SKM-1 (cell line): ENCODE measurements around the gene MSRB3.

Source experiments
- DNase-seq: peaks from one replicate; lab custom pipeline; 2025; ENCODE audit not compliant: unreplicated experiment; lab: John Stamatoyannopoulos, UW

The MSRB3 gene

GRCh38 chr12:65324551-65324950, 46.1 kb downstream of the MSRB3 start:
- no peak for DNase-seq

GRCh38 chr12:65325183-65325582, 46.7 kb downstream of the MSRB3 start:
- no peak for DNase-seq

- DNase-seq: no peak
Observed at GRCh38 chr12:65326616-65327015, 48.1 kb downstream of the MSRB3 start.

- DNase-seq: no peak
Observed at GRCh38 chr12:65327207-65328076, 49.0 kb downstream of the MSRB3 start.

GRCh38 chr12:65329721-65330120, 51.2 kb downstream of the MSRB3 start:
- no peak for DNase-seq

GRCh38 chr12:65330331-65330730, 51.8 kb downstream of the MSRB3 start:
- DNase-seq: no peak

GRCh38 chr12:65331456-65331855, 53.0 kb downstream of the MSRB3 start:
- no peak for DNase-seq

- DNase-seq: no peak
Observed at GRCh38 chr12:65333649-65334048, 55.2 kb downstream of the MSRB3 start.

- no peak for DNase-seq
Observed at GRCh38 chr12:65334521-65334920, 56.0 kb downstream of the MSRB3 start.

GRCh38 chr12:65335021-65335714, 56.7 kb downstream of the MSRB3 start:
- no peak for DNase-seq

GRCh38 chr12:65335981-65336380, 57.5 kb downstream of the MSRB3 start:
- no peak for DNase-seq

GRCh38 chr12:65339161-65339560, 60.7 kb downstream of the MSRB3 start:
- no peak for DNase-seq

GRCh38 chr12:65343230-65343629, 64.7 kb downstream of the MSRB3 start:
- DNase-seq: no peak

- no peak for DNase-seq
Observed at GRCh38 chr12:65343801-65344200, 65.3 kb downstream of the MSRB3 start.

- no peak for DNase-seq
Observed at GRCh38 chr12:65355461-65355860, 77.0 kb downstream of the MSRB3 start.

- DNase-seq: no peak
Observed at GRCh38 chr12:65362234-65363031, 84.0 kb downstream of the MSRB3 start.

GRCh38 chr12:65364046-65364445, 85.6 kb downstream of the MSRB3 start:
- no peak for DNase-seq

- no peak for DNase-seq
Observed at GRCh38 chr12:65367396-65367795, 88.9 kb downstream of the MSRB3 start.

GRCh38 chr12:65368055-65368454, 89.6 kb downstream of the MSRB3 start:
- DNase-seq: no peak

GRCh38 chr12:65372574-65372973, 94.1 kb downstream of the MSRB3 start:
- no peak for DNase-seq

GRCh38 chr12:65384240-65384639, 105.8 kb downstream of the MSRB3 start:
- DNase-seq: no peak

GRCh38 chr12:65387396-65387795, 108.9 kb downstream of the MSRB3 start:
- no peak for DNase-seq
